Urinary bladder (tissue), 2 donors: ENCODE results near the gene TSPAN16. TPM values are rescaled to one million over a fixed set of nuclear protein-coding genes. Genes with fewer than 3 reads are reported as not detected.

Source experiments
- polyA plus RNA-seq: library from polyadenylated mRNA; stranded (reverse); fragments of 200-250 nt; gene quantifications from one replicate; pipeline ENCODE4 v1.2.3, GENCODE V29; 2013
- total RNA-seq: library from RNA; depleted of rRNA; stranded (reverse); fragments of >200 nt; gene quantifications from one replicate; pipeline ENCODE4 v1.2.3, GENCODE V29; 2014
- donor health status: healthy.

Gene TSPAN16
- total and polyA plus RNA-seq, 2 donors = not detected

Other genes with a start within 250 kb of the TSPAN16 start
- 48.6 TPM for gene LDLR, start 206.7 kb upstream of the TSPAN16 start, total RNA-seq
- 44.9 TPM for gene LDLR, start 206.7 kb upstream of the TSPAN16 start, polyA plus RNA-seq
- gene SPC24, start 140.4 kb upstream of the TSPAN16 start, total RNA-seq = 21.1 TPM
- gene SPC24, start 140.4 kb upstream of the TSPAN16 start, polyA plus RNA-seq = 1.8 TPM
- 183 TPM for gene KANK2, start 98.6 kb upstream of the TSPAN16 start, total RNA-seq
- 819 TPM for gene KANK2, start 98.6 kb upstream of the TSPAN16 start, polyA plus RNA-seq
- gene ANGPTL8, start 56.5 kb upstream of the TSPAN16 start, total RNA-seq = not detected
- gene ANGPTL8, start 56.5 kb upstream of the TSPAN16 start, polyA plus RNA-seq = 21.4 TPM
- 20.7 TPM for gene DOCK6, start 33.6 kb upstream of the TSPAN16 start, total RNA-seq
- gene DOCK6, start 33.6 kb upstream of the TSPAN16 start, polyA plus RNA-seq = 30.6 TPM
- gene RAB3D, start 43.5 kb downstream of the TSPAN16 start, total RNA-seq = 13.4 TPM
- 12.4 TPM for gene RAB3D, start 43.5 kb downstream of the TSPAN16 start, polyA plus RNA-seq
- gene TMEM205, start 50.1 kb downstream of the TSPAN16 start, total RNA-seq = 63.8 TPM
- gene TMEM205, start 50.1 kb downstream of the TSPAN16 start, polyA plus RNA-seq = 144 TPM
- 14.3 TPM for gene CCDC159, start 50.4 kb downstream of the TSPAN16 start, total RNA-seq
- 29.0 TPM for gene CCDC159, start 50.4 kb downstream of the TSPAN16 start, polyA plus RNA-seq
- gene PLPPR2, start 59.3 kb downstream of the TSPAN16 start, total RNA-seq = 7.2 TPM
- gene PLPPR2, start 59.3 kb downstream of the TSPAN16 start, polyA plus RNA-seq = 41.5 TPM
- 1.2 TPM for gene SWSAP1, start 78.5 kb downstream of the TSPAN16 start, total RNA-seq
- gene SWSAP1, start 78.5 kb downstream of the TSPAN16 start, polyA plus RNA-seq = 2.4 TPM
- 2.9 TPM for gene EPOR, start 88.2 kb downstream of the TSPAN16 start, total RNA-seq
- gene EPOR, start 88.2 kb downstream of the TSPAN16 start, polyA plus RNA-seq = 6.6 TPM
- gene RGL3, start 123.2 kb downstream of the TSPAN16 start, total RNA-seq = 2.5 TPM
- 6.5 TPM for gene RGL3, start 123.2 kb downstream of the TSPAN16 start, polyA plus RNA-seq
- 0.48 TPM for gene ODAD3, start 139.0 kb downstream of the TSPAN16 start, total RNA-seq
- 0.34 TPM for gene ODAD3, start 139.0 kb downstream of the TSPAN16 start, polyA plus RNA-seq
- 54.9 TPM for gene PRKCSH, start 139.5 kb downstream of the TSPAN16 start, total RNA-seq
- 174 TPM for gene PRKCSH, start 139.5 kb downstream of the TSPAN16 start, polyA plus RNA-seq
- gene ELAVL3, start 184.9 kb downstream of the TSPAN16 start, total RNA-seq = 0.90 TPM
- 0.28 TPM for gene ELAVL3, start 184.9 kb downstream of the TSPAN16 start, polyA plus RNA-seq
- 4.5 TPM for gene ZNF653, start 209.7 kb downstream of the TSPAN16 start, total RNA-seq
- gene ZNF653, start 209.7 kb downstream of the TSPAN16 start, polyA plus RNA-seq = 9.8 TPM
- gene ECSIT, start 233.0 kb downstream of the TSPAN16 start, total RNA-seq = 19.0 TPM
- 68.7 TPM for gene ECSIT, start 233.0 kb downstream of the TSPAN16 start, polyA plus RNA-seq
- 558 TPM for gene CNN1, start 242.7 kb downstream of the TSPAN16 start, total RNA-seq
- gene CNN1, start 242.7 kb downstream of the TSPAN16 start, polyA plus RNA-seq = 3,172 TPM